GM12878 (cell line): ENCODE measurements around the gene CLBA1. TPM values are rescaled to one million over a fixed set of nuclear protein-coding genes. Genes with fewer than 3 reads are reported as not detected.

Experiments used
- ATAC-seq: fragments of 200-7000 bp; cut with Tn5 transposase; 3 replicates; pipeline ENCODE4 v1.9.1; 2020; ENCODE audit warnings: mild to moderate bottlenecking, moderate library complexity
- BruUV-seq: library from RNA; stranded (reverse); fragments of 400-500 nt; replicated peaks from 2 replicates; lab custom pipeline; 2021; lab: Mats Ljungman, UMichigan
- CTCF ChIA-PET: fragments of 300-600 bp; sonication (Branson Sonifier 250); formaldehyde crosslinking; extraction: SDS; loops from one replicate; lab custom pipeline; 2021; ENCODE audit warnings: inconsistent platforms; lab: Yijun Ruan, JAX
- POLR2A ChIA-PET: fragments of 350-600 bp; formaldehyde crosslinking; extraction: SDS; loops from one replicate; lab custom pipeline; 2021; ENCODE audit warnings: inconsistent platforms; lab: Charles Lee
- RAD21 ChIA-PET: fragments of 300-600 bp; sonication (Branson Sonifier 250); formaldehyde crosslinking; loops from one replicate; lab custom pipeline; 2023; ENCODE audit warnings: antibody characterized with exemption; ENCODE audit not compliant: unreplicated experiment; lab: Charles Lee
- SMC1A ChIA-PET: fragments of 300-600 bp; sonication (Branson Sonifier 250); formaldehyde crosslinking; loops from one replicate; lab custom pipeline; 2023; ENCODE audit not compliant: unreplicated experiment, uncharacterized antibody; lab: Charles Lee
- DNase-seq: peaks from one replicate; pipeline ENCODE4 v3.0.0-alpha.2; 2011; ENCODE audit warnings: low read depth, low spot score
- FAIRE-seq: peaks from 3 replicates; lab custom pipeline; 2011; peaks lifted over from hg19 to GRCh38; lab: Jason Lieb, UNC
- H2AFZ ChIP-seq: 2 replicates; pipeline ENCODE4 v1.6.0; 2011; ENCODE audit warnings: low read depth, low read length, control low read depth; ENCODE audit not compliant: control insufficient read depth
- H3K27ac ChIP-seq: 2 replicates; pipeline ENCODE4 v1.5.1; 2011; ENCODE audit warnings: control low read depth; ENCODE audit not compliant: control insufficient read depth, insufficient read depth
- H3K27me3 ChIP-seq, 2 experiments: replicated peaks in 1 of 2; 2 replicates each; pipeline versions ENCODE4 v1.6.0 to v1.6.1; 2011; ENCODE audit warnings: low read length in 1 of 2; ENCODE audit not compliant: control insufficient read depth in 2 of 2, insufficient read depth in 2 of 2
- H3K36me3 ChIP-seq, 2 experiments: 2 replicates each; pipeline ENCODE4 v1.5.1; 2011; ENCODE audit warnings: low read length in 1 of 2; ENCODE audit not compliant: control insufficient read depth in 2 of 2, insufficient read depth in 2 of 2
- H3K4me1 ChIP-seq: 2 replicates; pipeline ENCODE4 v1.6.1; 2011; ENCODE audit warnings: mild to moderate bottlenecking, low read length, moderate library complexity, mixed read lengths; ENCODE audit not compliant: control insufficient read depth, insufficient read depth
- H3K4me2 ChIP-seq: 2 replicates; pipeline ENCODE4 v1.6.0; 2011; ENCODE audit warnings: control low read depth; ENCODE audit not compliant: control insufficient read depth, insufficient read depth
- H3K4me3 ChIP-seq: fragments of 200-600 bp; sonication (generic); 2 replicates; pipeline ENCODE4 v1.5.1; 2016
- H3K79me2 ChIP-seq: 2 replicates; pipeline ENCODE4 v1.6.0; 2011; ENCODE audit warnings: low read length; ENCODE audit not compliant: control insufficient read depth, insufficient read depth
- H3K9ac ChIP-seq: 2 replicates; pipeline ENCODE4 v1.8.0; 2011; ENCODE audit warnings: low read length, control low read depth, mixed read lengths; ENCODE audit not compliant: control insufficient read depth, insufficient read depth
- H3K9me3 ChIP-seq: replicated peaks from 3 replicates; pipeline ENCODE4 v1.5.1; 2011; ENCODE audit warnings: mild to moderate bottlenecking, low read length; ENCODE audit not compliant: control insufficient read depth, insufficient read depth
- H4K20me1 ChIP-seq: 2 replicates; pipeline ENCODE4 v1.6.0; 2011; ENCODE audit not compliant: control insufficient read depth, insufficient read depth
- BACH1 ChIP-seq: fragments of 450-650 bp; IDR thresholded peaks from 2 replicates; pipeline ENCODE4 v1.6.1; 2017; ENCODE audit warnings: mild to moderate bottlenecking, borderline replicate concordance
- BCL11A ChIP-seq: IDR thresholded peaks from 2 replicates; pipeline ENCODE4 v1.6.1; 2011; ENCODE audit warnings: low read depth, low read length
- HCFC1 ChIP-seq: fragments of 150-350 bp; IDR thresholded peaks from 2 replicates; pipeline ENCODE4 v1.6.1; 2014; ENCODE audit warnings: low read length
- HDGF ChIP-seq: fragments of 450-650 bp; IDR thresholded peaks from 2 replicates; pipeline ENCODE4 v1.6.1; 2016; ENCODE audit warnings: antibody characterized with exemption
- MTA2 ChIP-seq: fragments of 450-650 bp; IDR thresholded peaks from 2 replicates; pipeline ENCODE4 v1.6.1; 2016; ENCODE audit warnings: low read depth, mild to moderate bottlenecking, moderate library complexity
- NBN ChIP-seq: fragments of 450-650 bp; IDR thresholded peaks from 2 replicates; pipeline ENCODE4 v1.6.1; 2016
- RFX5 ChIP-seq: IDR thresholded peaks from 2 replicates; pipeline ENCODE4 v1.6.1; 2011; ENCODE audit warnings: low read depth, low read length, improper control_type of control experiment
- SRF ChIP-seq, 2 experiments: IDR thresholded peaks; 2 replicates each; pipeline ENCODE4 v1.6.1; 2011; ENCODE audit warnings: low read depth in 2 of 2, low read length in 2 of 2, mild to moderate bottlenecking in 1 of 2, moderate library complexity in 1 of 2
- TBL1XR1 ChIP-seq: IDR thresholded peaks from 2 replicates; pipeline ENCODE4 v1.6.1; 2012; ENCODE audit warnings: low read depth, low read length, improper control_type of control experiment
- WGBS: methylation state at CpG from one replicate; pipeline ENCODE4 v1.1.6; 2016; ENCODE audit warnings: low lambda C conversion rate; ENCODE audit not compliant: insufficient replicate concordance, insufficient coverage; ENCODE audit errors: missing lambda C conversion rate; 5-methylcytosine and 5-hydroxymethylcytosine counted together
- in situ Hi-C: fragments of 300-500 bp; cut with MboI; formaldehyde crosslinking; loops from 9 replicates; pipeline ENCODE4 v1.14.3; 2018; ENCODE audit warnings: mixed read lengths
- intact Hi-C: fragments of 100-400 bp; cut with micrococcal nuclease; formaldehyde crosslinking; loops from one replicate; pipeline ENCODE4 v1.14.2; 2022; ENCODE audit not compliant: unreplicated experiment
- polyA plus RNA-seq, 11 experiments: library from polyadenylated mRNA; depleted of rRNA in 4 of 11; unstranded in 6 of 11; stranded (reverse) in 5 of 11; fragments of >200 nt; fragmentation: Nextera tagmentation in 4 of 11; fragmentation: Illumina TruSeq in 1 of 11; extraction: Ambion mirVana in 4 of 11; extraction: Trizol in 1 of 11; gene quantifications; 1 replicate in 1 of 11; 2 replicates in 10 of 11; pipeline versions ENCODE4 v1.2.1 to v1.2.3, GENCODE V29; 2011 to 2016; ENCODE audit warnings: inconsistent platforms in 2 of 11, missing spikeins in 2 of 11, low read depth in 1 of 11
- total RNA-seq, 4 experiments: library from RNA; depleted of rRNA in 3 of 4; stranded (reverse); fragments of >200 nt in 3 of 4; fragmentation: Illumina TruSeq in 1 of 4; extraction: Trizol in 1 of 4; gene quantifications; 2 replicates each; pipeline versions ENCODE4 v1.2.1 to v1.2.3, GENCODE V29; 2013 to 2021
- TF ChIP-seq, protein P1 (sequence below), 3 experiments: IDR thresholded peaks in 2 of 3; conservative IDR thresholded peaks in 1 of 3; 2 replicates each; pipeline ENCODE4 v1.5.1; 2011; ENCODE audit warnings: low read depth in 3 of 3, low read length in 3 of 3, mild to moderate bottlenecking in 3 of 3, control low read depth in 2 of 3, moderate library complexity in 2 of 3, inconsistent platforms in 1 of 3, mixed read lengths in 1 of 3; ENCODE audit not compliant: control insufficient read depth in 2 of 3, insufficient read depth in 1 of 3; ENCODE audit errors: extremely low read depth in 1 of 3
- TF ChIP-seq, protein P2 (sequence below): fragments of 450-650 bp; IDR thresholded peaks from 2 replicates; pipeline ENCODE4 v1.6.1; 2016; ENCODE audit warnings: mild to moderate bottlenecking
- TF ChIP-seq, protein P3 (sequence below): IDR thresholded peaks from 2 replicates; pipeline ENCODE4 v1.6.1; 2011; ENCODE audit warnings: borderline replicate concordance, low read depth, mild to moderate bottlenecking, moderate library complexity, mixed read lengths, low read length; ENCODE audit not compliant: insufficient read depth; ENCODE audit errors: extremely low read length
- TF ChIP-seq, protein P4 (sequence below): fragments of 450-650 bp; IDR thresholded peaks from 2 replicates; pipeline ENCODE4 v1.6.1; 2017; ENCODE audit warnings: mild to moderate bottlenecking
- TF ChIP-seq, protein P5 (sequence below): IDR thresholded peaks from 2 replicates; pipeline ENCODE4 v1.6.1; 2011; ENCODE audit warnings: low read depth, mild to moderate bottlenecking, low read length, moderate library complexity, borderline replicate concordance; ENCODE audit errors: extremely low read depth

CLBA1 gene
- total and polyA plus RNA-seq, 10 of the 15 experiments (the other 5 are each of a cell fraction or from before 2014, with no cell fraction given), result 0.07 to 1.1 (median 0.62) TPM; not detected in 1

DNA sequence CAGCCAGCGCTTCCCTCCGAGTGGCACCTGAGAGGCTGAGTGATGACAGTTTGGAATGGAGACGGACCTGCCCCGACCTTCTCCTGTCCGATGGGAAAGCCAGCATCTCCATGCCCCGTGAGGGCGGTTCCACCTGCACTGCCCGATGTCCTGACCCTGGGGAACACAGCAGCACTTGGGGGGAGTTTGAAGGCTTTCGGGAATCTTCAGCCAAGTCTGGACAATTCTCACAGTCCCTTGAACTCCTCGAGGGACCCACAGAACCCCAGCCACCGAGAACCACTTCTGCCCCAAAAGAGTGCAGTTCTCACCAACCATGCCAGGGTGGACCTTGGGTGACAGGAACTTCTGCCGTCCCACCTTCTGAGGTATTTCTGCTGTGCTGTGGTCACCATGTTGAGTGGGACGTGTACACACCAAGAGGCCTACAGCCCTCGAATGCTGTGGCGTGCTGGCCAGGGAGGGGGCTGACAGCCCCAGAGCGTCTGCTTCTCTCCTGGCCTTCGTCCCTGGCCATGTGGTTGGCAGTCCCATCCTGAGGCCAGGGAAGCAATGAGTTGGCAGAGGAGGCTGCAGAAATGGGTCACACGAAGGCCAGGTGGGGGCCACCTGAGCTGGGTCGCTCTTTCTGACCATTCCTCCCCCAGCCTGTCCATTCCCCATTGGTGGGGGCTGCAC lies 1.0 kb downstream of the CLBA1 start:
- Histone ChIP-seq H3K36me3 (no peaks in the 10 kb centered on the region), H3K27ac (no peak overlapping the region), H4K20me1 (no peaks in the 10 kb centered on the region), H3K4me2 (peak overlapping the region; percentile 56), H2AFZ (no peak overlapping the region), H3K4me1 (no peaks in the 10 kb centered on the region), H3K9ac (no peak overlapping the region), H3K79me2 (no peaks in the 10 kb centered on the region), H3K27me3 (no peaks in the 10 kb centered on the region), H3K4me3 (peak overlapping the region; percentile 74; the same call in 1 of the 2 replicates), H3K9me3 (no peaks in the 10 kb centered on the region)
- intact Hi-C loops (no loop called here), in situ Hi-C loops (no loop called here)
- POLR2A ChIA-PET, result no interaction called here
- no TSS peak for BruUV-seq
- ATAC-seq (no peak), DNase-seq (no peak), FAIRE-seq (no peak)
- RAD21 ChIA-PET, result no interaction called here
- CTCF ChIA-PET, result no interaction called here
- SMC1A ChIA-PET, result no interaction called here
- WGBS, result 54% methylated on average over 19 of the region's 19 CpGs
- TF ChIP-seq BCL11A, result no peak
- no peak for TF ChIP-seq HDGF
- TF ChIP-seq BACH1, result no peak
- TF ChIP-seq, protein P1, sequence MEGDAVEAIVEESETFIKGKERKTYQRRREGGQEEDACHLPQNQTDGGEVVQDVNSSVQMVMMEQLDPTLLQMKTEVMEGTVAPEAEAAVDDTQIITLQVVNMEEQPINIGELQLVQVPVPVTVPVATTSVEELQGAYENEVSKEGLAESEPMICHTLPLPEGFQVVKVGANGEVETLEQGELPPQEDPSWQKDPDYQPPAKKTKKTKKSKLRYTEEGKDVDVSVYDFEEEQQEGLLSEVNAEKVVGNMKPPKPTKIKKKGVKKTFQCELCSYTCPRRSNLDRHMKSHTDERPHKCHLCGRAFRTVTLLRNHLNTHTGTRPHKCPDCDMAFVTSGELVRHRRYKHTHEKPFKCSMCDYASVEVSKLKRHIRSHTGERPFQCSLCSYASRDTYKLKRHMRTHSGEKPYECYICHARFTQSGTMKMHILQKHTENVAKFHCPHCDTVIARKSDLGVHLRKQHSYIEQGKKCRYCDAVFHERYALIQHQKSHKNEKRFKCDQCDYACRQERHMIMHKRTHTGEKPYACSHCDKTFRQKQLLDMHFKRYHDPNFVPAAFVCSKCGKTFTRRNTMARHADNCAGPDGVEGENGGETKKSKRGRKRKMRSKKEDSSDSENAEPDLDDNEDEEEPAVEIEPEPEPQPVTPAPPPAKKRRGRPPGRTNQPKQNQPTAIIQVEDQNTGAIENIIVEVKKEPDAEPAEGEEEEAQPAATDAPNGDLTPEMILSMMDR (IDR thresholded peaks at IDR 0.05 in 2 of 3, conservative IDR thresholded peaks at IDR 0.05 in 1 of 3; ENCODE audit: control insufficient read depth in 2 of 3, extremely low read depth in 1 of 3, insufficient read depth in 1 of 3, low read depth in 3 of 3, low read length in 3 of 3), result no peak
- TF ChIP-seq, protein P2, sequence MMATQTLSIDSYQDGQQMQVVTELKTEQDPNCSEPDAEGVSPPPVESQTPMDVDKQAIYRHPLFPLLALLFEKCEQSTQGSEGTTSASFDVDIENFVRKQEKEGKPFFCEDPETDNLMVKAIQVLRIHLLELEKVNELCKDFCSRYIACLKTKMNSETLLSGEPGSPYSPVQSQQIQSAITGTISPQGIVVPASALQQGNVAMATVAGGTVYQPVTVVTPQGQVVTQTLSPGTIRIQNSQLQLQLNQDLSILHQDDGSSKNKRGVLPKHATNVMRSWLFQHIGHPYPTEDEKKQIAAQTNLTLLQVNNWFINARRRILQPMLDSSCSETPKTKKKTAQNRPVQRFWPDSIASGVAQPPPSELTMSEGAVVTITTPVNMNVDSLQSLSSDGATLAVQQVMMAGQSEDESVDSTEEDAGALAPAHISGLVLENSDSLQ, result no peak
- no peak for TF ChIP-seq MTA2
- TF ChIP-seq, protein P3, sequence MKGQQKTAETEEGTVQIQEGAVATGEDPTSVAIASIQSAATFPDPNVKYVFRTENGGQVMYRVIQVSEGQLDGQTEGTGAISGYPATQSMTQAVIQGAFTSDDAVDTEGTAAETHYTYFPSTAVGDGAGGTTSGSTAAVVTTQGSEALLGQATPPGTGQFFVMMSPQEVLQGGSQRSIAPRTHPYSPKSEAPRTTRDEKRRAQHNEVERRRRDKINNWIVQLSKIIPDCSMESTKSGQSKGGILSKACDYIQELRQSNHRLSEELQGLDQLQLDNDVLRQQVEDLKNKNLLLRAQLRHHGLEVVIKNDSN, result no peak
- TF ChIP-seq HCFC1, result no peak
- no peak for TF ChIP-seq TBL1XR1
- TF ChIP-seq SRF (IDR thresholded peaks at IDR 0.05; ENCODE audit: low read depth in 2 of 2, low read length in 2 of 2), result no peak
- TF ChIP-seq, protein P4, sequence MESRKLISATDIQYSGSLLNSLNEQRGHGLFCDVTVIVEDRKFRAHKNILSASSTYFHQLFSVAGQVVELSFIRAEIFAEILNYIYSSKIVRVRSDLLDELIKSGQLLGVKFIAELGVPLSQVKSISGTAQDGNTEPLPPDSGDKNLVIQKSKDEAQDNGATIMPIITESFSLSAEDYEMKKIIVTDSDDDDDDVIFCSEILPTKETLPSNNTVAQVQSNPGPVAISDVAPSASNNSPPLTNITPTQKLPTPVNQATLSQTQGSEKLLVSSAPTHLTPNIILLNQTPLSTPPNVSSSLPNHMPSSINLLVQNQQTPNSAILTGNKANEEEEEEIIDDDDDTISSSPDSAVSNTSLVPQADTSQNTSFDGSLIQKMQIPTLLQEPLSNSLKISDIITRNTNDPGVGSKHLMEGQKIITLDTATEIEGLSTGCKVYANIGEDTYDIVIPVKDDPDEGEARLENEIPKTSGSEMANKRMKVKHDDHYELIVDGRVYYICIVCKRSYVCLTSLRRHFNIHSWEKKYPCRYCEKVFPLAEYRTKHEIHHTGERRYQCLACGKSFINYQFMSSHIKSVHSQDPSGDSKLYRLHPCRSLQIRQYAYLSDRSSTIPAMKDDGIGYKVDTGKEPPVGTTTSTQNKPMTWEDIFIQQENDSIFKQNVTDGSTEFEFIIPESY, result no peak
- no peak for TF ChIP-seq RFX5
- no peak for TF ChIP-seq NBN
- TF ChIP-seq, protein P5, sequence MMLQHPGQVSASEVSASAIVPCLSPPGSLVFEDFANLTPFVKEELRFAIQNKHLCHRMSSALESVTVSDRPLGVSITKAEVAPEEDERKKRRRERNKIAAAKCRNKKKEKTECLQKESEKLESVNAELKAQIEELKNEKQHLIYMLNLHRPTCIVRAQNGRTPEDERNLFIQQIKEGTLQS, result no peak
